H9 (cell line): ENCODE data around the gene PRLHR. TPM values are rescaled to one million over a fixed set of nuclear protein-coding genes. Genes with fewer than 3 reads are reported as not detected.

Experiments used
- DNase-seq: peaks from one replicate; pipeline ENCODE4 v3.0.0-alpha.2; 2017
- H2AFZ ChIP-seq: one replicate; pipeline ENCODE4 v1.6.1; 2013; ENCODE audit warnings: mild to moderate bottlenecking, low read length, control low read depth, moderate library complexity
- H2AK5ac ChIP-seq: 2 replicates; pipeline ENCODE4 v1.6.1; 2013; ENCODE audit warnings: low read length, control low read depth, mixed read lengths; ENCODE audit not compliant: insufficient read length
- H2BK120ac ChIP-seq: one replicate; pipeline ENCODE4 v1.6.1; 2013; ENCODE audit warnings: low read depth, mild to moderate bottlenecking, low read length, control low read depth, inconsistent platforms; ENCODE audit not compliant: poor library complexity, severe bottlenecking
- H2BK12ac ChIP-seq: 2 replicates; pipeline ENCODE4 v1.6.1; 2013; ENCODE audit warnings: low read length, control low read depth, mixed read lengths, low read depth; ENCODE audit not compliant: insufficient read length
- H2BK15ac ChIP-seq: 2 replicates; pipeline ENCODE4 v1.6.1; 2013; ENCODE audit warnings: low read depth, low read length, control low read depth
- H2BK20ac ChIP-seq: one replicate; pipeline ENCODE4 v1.6.1; 2013; ENCODE audit warnings: low read depth, mild to moderate bottlenecking, low read length, control low read depth, inconsistent platforms; ENCODE audit not compliant: poor library complexity, severe bottlenecking
- H2BK5ac ChIP-seq: 2 replicates; pipeline ENCODE4 v1.6.1; 2013; ENCODE audit warnings: low read length, control low read depth, mixed read lengths; ENCODE audit not compliant: insufficient read length
- H3K14ac ChIP-seq: 2 replicates; pipeline ENCODE4 v1.6.1; 2013; ENCODE audit warnings: low read length, control low read depth; ENCODE audit not compliant: insufficient read depth
- H3K18ac ChIP-seq: 2 replicates; pipeline ENCODE4 v1.6.1; 2013; ENCODE audit warnings: low read depth, mild to moderate bottlenecking, mixed read lengths, low read length, control low read depth; ENCODE audit not compliant: insufficient read length
- H3K23ac ChIP-seq: 2 replicates; pipeline ENCODE4 v1.6.1; 2013; ENCODE audit warnings: low read length, control low read depth, mixed read lengths, low read depth; ENCODE audit not compliant: insufficient read length
- H3K23me2 ChIP-seq: 2 replicates; pipeline ENCODE4 v1.6.1; 2013; ENCODE audit warnings: low read depth, mild to moderate bottlenecking, mixed read lengths, low read length, control low read depth; ENCODE audit not compliant: insufficient read length, poor library complexity, severe bottlenecking
- H3K27ac ChIP-seq: 2 replicates; pipeline ENCODE4 v1.5.1; 2013; ENCODE audit warnings: low read length, control low read depth, mixed read lengths, low read depth; ENCODE audit not compliant: insufficient read length
- H3K27me3 ChIP-seq: 2 replicates; pipeline ENCODE4 v1.6.1; 2013; ENCODE audit warnings: low read length, control low read depth, inconsistent platforms; ENCODE audit not compliant: insufficient read depth
- H3K4ac ChIP-seq: 2 replicates; pipeline ENCODE4 v1.6.1; 2013; ENCODE audit warnings: low read depth, mild to moderate bottlenecking, control low read depth, inconsistent platforms, low read length, moderate library complexity
- H3K4me1 ChIP-seq: 2 replicates; pipeline ENCODE4 v1.6.1; 2013; ENCODE audit warnings: low read length, control low read depth, inconsistent platforms; ENCODE audit not compliant: insufficient read depth
- H3K4me2 ChIP-seq: 2 replicates; pipeline ENCODE4 v1.6.1; 2013; ENCODE audit warnings: low read length, control low read depth, mixed read lengths; ENCODE audit not compliant: insufficient read length, insufficient read depth
- H3K56ac ChIP-seq: 2 replicates; pipeline ENCODE4 v1.6.1; 2013; ENCODE audit warnings: low read depth, mild to moderate bottlenecking, mixed read lengths, low read length, control low read depth; ENCODE audit not compliant: insufficient read length
- H3K79me1 ChIP-seq: 2 replicates; pipeline ENCODE4 v1.6.1; 2013; ENCODE audit warnings: low read depth, mild to moderate bottlenecking, moderate library complexity, low read length, control low read depth, inconsistent platforms; ENCODE audit not compliant: insufficient read depth, poor library complexity, severe bottlenecking
- H3K79me2 ChIP-seq: 2 replicates; pipeline ENCODE4 v1.6.1; 2013; ENCODE audit warnings: low read length, control low read depth, inconsistent platforms; ENCODE audit not compliant: insufficient read depth
- H3K9ac ChIP-seq: 2 replicates; pipeline ENCODE4 v1.6.1; 2013; ENCODE audit warnings: low read length, control low read depth, mixed read lengths; ENCODE audit not compliant: insufficient read length; ENCODE audit errors: extremely low read depth
- H3K9me3 ChIP-seq: one replicate; pipeline ENCODE4 v1.6.1; 2013; ENCODE audit warnings: low read depth, low read length, inconsistent platforms; ENCODE audit not compliant: control insufficient read depth
- H3T11ph ChIP-seq: one replicate; pipeline ENCODE4 v1.6.1; 2013; ENCODE audit warnings: mild to moderate bottlenecking, low read length, control low read depth, inconsistent platforms
- H4K20me1 ChIP-seq: one replicate; pipeline ENCODE4 v1.6.1; 2013; ENCODE audit not compliant: control insufficient read depth, insufficient read length, insufficient read depth
- H4K5ac ChIP-seq: 2 replicates; pipeline ENCODE4 v1.6.1; 2013; ENCODE audit warnings: low read depth, mild to moderate bottlenecking, mixed read lengths, low read length, control low read depth; ENCODE audit not compliant: insufficient read length
- H4K8ac ChIP-seq: replicated peaks from 2 replicates; pipeline ENCODE4 v1.6.1; 2013; ENCODE audit warnings: low read length, control low read depth, mixed read lengths, low read depth; ENCODE audit not compliant: insufficient read length
- H4K91ac ChIP-seq: 2 replicates; pipeline ENCODE4 v1.6.1; 2013; ENCODE audit warnings: low read depth, mild to moderate bottlenecking, moderate library complexity, mixed read lengths, low read length, control low read depth; ENCODE audit not compliant: insufficient read length
- H3K27ac Mint-ChIP-seq, 3 experiments: 2 replicates in 2 of 3; 3 replicates in 1 of 3; pipeline ENCODE4 v1.8.0; 2020 to 2021; ENCODE audit warnings: mixed read lengths in 3 of 3, mild to moderate bottlenecking in 1 of 3, moderate library complexity in 1 of 3
- H3K27me3 Mint-ChIP-seq: 2 replicates; pipeline ENCODE4 v1.8.0; 2021; ENCODE audit warnings: low read depth, mild to moderate bottlenecking, moderate library complexity, mixed read lengths
- H3K36me3 Mint-ChIP-seq, 3 experiments: 2 replicates in 2 of 3; 3 replicates in 1 of 3; pipeline ENCODE4 v1.8.0; 2020 to 2021; ENCODE audit warnings: low read depth in 3 of 3, mixed read lengths in 3 of 3; ENCODE audit not compliant: insufficient read depth in 1 of 3
- H3K4me1 Mint-ChIP-seq, 2 experiments: 2 replicates each; pipeline ENCODE4 v1.8.0; 2020; ENCODE audit warnings: mixed read lengths in 2 of 2
- H3K4me3 Mint-ChIP-seq, 2 experiments: 2 replicates in 1 of 2; 3 replicates in 1 of 2; pipeline ENCODE4 v1.8.0; 2020 to 2021; ENCODE audit warnings: mild to moderate bottlenecking in 2 of 2, mixed read lengths in 2 of 2, moderate library complexity in 1 of 2
- H3K9me3 Mint-ChIP-seq, 2 experiments: 2 replicates in 1 of 2; 3 replicates in 1 of 2; pipeline ENCODE4 v1.8.0; 2020; ENCODE audit warnings: mild to moderate bottlenecking in 2 of 2, mixed read lengths in 2 of 2, moderate library complexity in 1 of 2
- WGBS: extraction: QIAGEN DNeasy Blood & Tissue Kit; methylation state at CpG from one replicate; pipeline ENCODE4 v1.1.7; 2013; ENCODE audit warnings: missing lambda C conversion rate, low lambda C conversion rate, mixed read lengths; ENCODE audit not compliant: insufficient read length; ENCODE audit errors: extremely low coverage; 5-methylcytosine and 5-hydroxymethylcytosine counted together
- total RNA-seq: library from RNA; stranded (reverse); gene quantifications from 2 replicates; pipeline ENCODE4 v1.2.1, GENCODE V29; 2021
- TF ChIP-seq, protein P1 (sequence below): fragments of 200-600 bp; sonication (generic); conservative IDR thresholded peaks from 3 replicates; pipeline ENCODE4 v1.8.0; 2021; ENCODE audit warnings: antibody characterized with exemption, mild to moderate bottlenecking

PRLHR gene
- total RNA-seq, 1 experiment from 2014 or later, result not detected

DNA sequence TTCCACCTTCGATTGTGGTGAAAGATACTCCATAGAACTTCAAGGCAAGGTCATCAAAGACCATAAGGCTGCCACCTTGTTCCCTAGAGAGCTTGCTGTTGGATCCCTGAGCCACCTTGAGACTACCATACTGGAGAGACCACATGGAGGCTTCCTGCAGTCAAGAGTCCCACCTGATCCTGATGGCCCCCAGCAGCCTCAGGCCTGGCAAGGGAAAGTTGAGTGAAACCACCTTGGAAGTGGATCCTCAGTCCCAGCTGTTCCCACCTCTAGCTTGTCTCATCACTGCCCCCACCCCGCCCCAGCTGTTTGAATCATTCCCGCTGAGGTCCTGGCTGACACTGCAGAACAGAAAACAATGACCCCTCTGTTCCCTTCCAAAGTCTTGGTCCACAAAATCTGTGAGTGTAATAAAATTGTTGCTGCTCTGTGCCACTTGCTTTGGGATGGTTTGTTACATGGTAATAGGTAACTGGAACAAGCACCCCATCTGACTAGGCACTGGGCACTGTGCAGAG lies 32.0 kb downstream of the PRLHR start:
- Histone ChIP-seq H3K23me2 (no peaks in the 10 kb centered on the region), H3K18ac (no peak overlapping the region), H2BK20ac (no peak overlapping the region), H3K9ac (no peak overlapping the region), H2AFZ (no peak overlapping the region), H3K23ac (no peak overlapping the region), H3K79me2 (no peaks in the 10 kb centered on the region), H2AK5ac (no peak overlapping the region), H2BK15ac (no peak overlapping the region), H4K20me1 (no peaks in the 10 kb centered on the region), H3K4me1 (0 out of 2 replicates have a peak, but pooled peaks cover 3% of the 10 kb centered on the region), H3K9me3 (no peaks in the 10 kb centered on the region), H3K79me1 (no peaks in the 10 kb centered on the region), H3K4me2 (no peak overlapping the region), H3K27me3 (no peaks in the 10 kb centered on the region), H4K8ac (no peak overlapping the region), H3K56ac (no peak overlapping the region), H3T11ph (no peak overlapping the region), H3K4ac (no peak overlapping the region), H4K91ac (no peak overlapping the region), H2BK120ac (no peak overlapping the region), H3K27ac (no peak overlapping the region), H3K14ac (no peak overlapping the region), H2BK5ac (no peak overlapping the region), H2BK12ac (no peak overlapping the region), H4K5ac (no peak overlapping the region)
- peaks cover 0 to 27% (median 12%) of the 10 kb centered on the region in 3 experiments; a peak in 5 of 7 replicates for H3K36me3 Mint-ChIP-seq
- TF ChIP-seq, protein P1, sequence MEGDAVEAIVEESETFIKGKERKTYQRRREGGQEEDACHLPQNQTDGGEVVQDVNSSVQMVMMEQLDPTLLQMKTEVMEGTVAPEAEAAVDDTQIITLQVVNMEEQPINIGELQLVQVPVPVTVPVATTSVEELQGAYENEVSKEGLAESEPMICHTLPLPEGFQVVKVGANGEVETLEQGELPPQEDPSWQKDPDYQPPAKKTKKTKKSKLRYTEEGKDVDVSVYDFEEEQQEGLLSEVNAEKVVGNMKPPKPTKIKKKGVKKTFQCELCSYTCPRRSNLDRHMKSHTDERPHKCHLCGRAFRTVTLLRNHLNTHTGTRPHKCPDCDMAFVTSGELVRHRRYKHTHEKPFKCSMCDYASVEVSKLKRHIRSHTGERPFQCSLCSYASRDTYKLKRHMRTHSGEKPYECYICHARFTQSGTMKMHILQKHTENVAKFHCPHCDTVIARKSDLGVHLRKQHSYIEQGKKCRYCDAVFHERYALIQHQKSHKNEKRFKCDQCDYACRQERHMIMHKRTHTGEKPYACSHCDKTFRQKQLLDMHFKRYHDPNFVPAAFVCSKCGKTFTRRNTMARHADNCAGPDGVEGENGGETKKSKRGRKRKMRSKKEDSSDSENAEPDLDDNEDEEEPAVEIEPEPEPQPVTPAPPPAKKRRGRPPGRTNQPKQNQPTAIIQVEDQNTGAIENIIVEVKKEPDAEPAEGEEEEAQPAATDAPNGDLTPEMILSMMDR, result no peak
- H3K4me3 Mint-ChIP-seq, result no peak overlapping the region
- WGBS, result no CpG with 5 or more reads among the region's 3 CpGs
- peaks cover 2% of the 10 kb centered on the region; the same call in 1 of the 2 replicates for H3K27me3 Mint-ChIP-seq
- no peak for DNase-seq
- H3K4me1 Mint-ChIP-seq, result peaks cover 22 to 25% of the 10 kb centered on the region in 2 experiments
- H3K27ac Mint-ChIP-seq, result no peak overlapping the region
- H3K9me3 Mint-ChIP-seq, result peaks cover 21 to 24% of the 10 kb centered on the region in 2 experiments
